A673 (cell line): ENCODE data around the gene PCBP4.

Experiments used
- EZH2 ChIP-seq: fragments of 200-600 bp; sonication (generic); IDR thresholded peaks from 2 replicates; pipeline ENCODE4 v1.6.1; 2017; ENCODE audit warnings: borderline replicate concordance, low read depth, mild to moderate bottlenecking, mixed read lengths, antibody characterized with exemption, low read length; ENCODE audit not compliant: poor library complexity, severe bottlenecking
- TF ChIP-seq, protein P1 (sequence below): fragments of 300-800, 200-600 bp; sonication (generic); conservative IDR thresholded peaks from 2 replicates; pipeline ENCODE4 v1.5.1; 2017; ENCODE audit warnings: low read depth, mild to moderate bottlenecking, antibody characterized with exemption, low read length, moderate library complexity, mixed read lengths

DNA sequence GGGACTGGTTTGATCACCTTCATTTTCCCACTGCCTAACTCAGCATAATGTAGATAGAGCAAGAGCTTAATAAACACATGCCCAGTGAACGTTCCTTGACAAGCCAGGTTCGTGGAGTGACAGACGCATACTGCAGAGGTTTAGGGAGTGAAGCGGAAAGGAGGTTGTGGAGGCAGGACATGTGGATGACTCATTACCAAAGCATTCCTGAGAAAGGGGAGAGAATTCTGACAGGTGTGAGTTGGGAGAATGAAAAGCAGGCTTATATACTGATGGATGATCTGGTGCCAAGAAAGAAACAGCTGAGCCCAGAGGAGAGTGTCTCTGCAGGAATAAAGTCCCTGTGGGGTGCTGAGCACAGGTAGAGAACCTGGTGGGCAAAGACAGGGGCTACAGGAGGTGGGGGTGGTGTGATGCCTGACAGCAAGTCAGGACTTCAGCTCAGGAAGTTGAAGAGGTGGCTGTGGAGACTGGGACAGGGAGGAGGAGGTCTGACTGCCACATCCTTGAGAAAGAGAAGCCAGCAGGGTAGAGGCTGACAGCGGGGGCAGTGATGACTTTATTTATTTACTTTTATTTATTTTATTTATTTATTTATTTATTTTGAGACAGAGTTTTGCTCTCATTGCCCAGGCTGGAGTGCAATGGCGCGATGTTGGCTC lies 30.8 kb upstream of the PCBP4 start:
- TF ChIP-seq, protein P1, sequence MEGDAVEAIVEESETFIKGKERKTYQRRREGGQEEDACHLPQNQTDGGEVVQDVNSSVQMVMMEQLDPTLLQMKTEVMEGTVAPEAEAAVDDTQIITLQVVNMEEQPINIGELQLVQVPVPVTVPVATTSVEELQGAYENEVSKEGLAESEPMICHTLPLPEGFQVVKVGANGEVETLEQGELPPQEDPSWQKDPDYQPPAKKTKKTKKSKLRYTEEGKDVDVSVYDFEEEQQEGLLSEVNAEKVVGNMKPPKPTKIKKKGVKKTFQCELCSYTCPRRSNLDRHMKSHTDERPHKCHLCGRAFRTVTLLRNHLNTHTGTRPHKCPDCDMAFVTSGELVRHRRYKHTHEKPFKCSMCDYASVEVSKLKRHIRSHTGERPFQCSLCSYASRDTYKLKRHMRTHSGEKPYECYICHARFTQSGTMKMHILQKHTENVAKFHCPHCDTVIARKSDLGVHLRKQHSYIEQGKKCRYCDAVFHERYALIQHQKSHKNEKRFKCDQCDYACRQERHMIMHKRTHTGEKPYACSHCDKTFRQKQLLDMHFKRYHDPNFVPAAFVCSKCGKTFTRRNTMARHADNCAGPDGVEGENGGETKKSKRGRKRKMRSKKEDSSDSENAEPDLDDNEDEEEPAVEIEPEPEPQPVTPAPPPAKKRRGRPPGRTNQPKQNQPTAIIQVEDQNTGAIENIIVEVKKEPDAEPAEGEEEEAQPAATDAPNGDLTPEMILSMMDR, result no peak
- TF ChIP-seq EZH2, result no peak
